Measurements from ENCODE around the gene PER2.

PER2 gene

DNA sequence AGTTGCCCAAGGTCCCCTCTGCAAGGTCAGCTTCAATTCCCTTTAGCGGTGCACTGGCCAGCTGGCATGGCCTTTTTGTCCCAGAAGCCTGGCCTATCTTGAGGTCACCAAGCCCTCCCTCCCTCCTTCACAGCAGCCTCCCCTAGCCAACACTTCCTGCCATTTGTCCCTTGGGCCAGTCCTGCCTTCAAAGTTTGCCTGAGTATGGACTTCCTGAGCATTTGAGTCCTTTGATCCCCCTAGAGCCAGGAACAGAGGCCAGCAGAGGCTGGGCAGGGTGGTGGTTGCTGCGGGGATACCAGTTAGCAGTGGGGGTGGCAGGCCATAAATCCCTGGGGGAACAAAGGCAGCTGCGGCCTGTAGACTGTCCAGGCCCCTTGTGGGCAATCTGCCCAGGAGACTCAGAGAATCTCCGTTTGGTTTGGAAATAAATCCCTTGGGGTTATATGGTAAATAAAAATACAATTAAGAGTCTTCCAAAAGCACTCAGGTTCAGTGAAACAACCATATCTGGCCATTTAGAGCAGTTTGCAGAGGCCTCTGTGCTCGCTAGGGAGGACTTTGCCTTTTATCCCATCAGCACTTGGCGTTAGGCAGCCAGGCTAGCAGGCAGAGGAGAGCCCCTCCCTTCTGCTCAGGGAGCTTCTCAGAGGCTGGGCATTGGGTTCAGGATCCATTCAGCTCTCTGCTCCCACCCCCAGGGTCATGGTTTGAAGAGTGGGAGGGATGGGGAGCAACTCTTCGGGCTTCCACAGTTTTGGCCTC is 45.5 kb downstream of the PER2 start:
- DNase-seq: no peak

- DNase-seq: no peak
These were observed 46.4 kb downstream of the PER2 start for GRCh38 chr2:238241970-238242369.

DNA sequence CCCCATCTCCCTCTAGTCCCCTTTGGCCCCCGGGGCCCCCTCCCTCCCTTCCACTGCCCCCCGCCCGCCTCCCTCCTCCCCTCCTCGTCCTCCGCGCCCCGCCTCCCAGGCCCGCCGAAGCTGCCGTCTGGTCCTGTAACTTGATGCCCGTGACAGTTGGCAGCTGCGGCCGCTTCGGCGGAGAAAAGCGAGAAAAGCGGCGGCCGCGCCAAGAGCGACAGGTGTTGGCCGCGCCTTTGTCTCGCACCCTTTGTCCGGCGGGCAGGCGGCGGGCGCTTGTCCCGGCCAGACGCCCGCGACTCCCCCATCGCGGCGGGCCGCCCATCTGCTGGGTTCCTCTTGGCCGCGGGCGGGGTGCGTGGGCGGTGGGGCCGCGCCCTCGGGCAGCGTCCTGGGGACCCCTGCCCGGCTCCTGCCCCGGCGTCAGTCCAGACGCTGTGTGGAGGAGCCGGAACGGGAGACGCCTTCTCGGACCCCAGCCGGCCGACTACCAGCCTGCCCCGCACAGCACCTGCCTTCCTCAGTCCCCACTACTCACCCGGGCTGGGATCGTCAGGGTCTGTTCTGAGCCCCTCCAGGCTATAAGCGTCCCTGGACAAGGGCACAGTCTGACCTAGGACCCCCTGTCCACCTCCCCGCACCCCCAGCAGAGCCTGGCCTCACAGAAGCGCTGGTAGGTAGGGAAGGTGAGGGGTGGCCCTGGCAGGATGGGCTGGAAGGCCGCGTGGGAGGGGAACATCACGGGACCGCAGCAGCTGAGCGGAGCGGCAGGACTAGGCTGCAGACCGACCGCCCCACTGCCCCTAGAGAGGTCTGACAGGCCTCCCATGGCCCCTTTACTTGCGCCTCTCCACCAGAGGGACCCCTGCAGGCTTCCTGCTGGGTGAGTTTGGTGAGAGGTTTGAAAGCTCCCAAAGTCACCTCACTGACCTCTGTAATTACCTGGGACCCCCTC is 47.4 kb downstream of the PER2 start:
- DNase-seq: no peak

GRCh38 chr2:238239863-238240756 is 48.3 kb downstream of the PER2 start, which contains the start of gene HES6:
HES6 (minus strand) TSS chr2:238240038; CDS start chr2:238239905, 133 bp downstream.
- no peak for DNase-seq

DNA sequence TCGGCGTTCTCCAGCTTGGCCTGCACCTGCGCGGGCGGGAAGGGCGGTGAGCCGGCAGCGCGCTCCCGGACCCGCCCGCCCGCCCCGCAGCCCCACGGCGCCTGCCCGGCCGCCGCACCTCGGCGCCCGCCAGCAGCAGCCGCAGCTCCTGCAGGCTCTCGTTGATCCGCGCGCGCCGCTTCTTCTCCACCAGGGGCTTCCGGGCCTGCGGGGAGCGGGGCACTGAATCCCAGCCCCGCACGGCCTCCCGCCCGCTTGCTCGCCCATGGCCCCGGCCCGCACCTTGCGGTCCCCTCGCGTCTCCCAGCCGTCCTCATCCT is 48.9 kb downstream of the PER2 start:
- DNase-seq: no peak

- DNase-seq: no peak
These were observed 49.5 kb downstream of the PER2 start for GRCh38 chr2:238238766-238239542.

DNA sequence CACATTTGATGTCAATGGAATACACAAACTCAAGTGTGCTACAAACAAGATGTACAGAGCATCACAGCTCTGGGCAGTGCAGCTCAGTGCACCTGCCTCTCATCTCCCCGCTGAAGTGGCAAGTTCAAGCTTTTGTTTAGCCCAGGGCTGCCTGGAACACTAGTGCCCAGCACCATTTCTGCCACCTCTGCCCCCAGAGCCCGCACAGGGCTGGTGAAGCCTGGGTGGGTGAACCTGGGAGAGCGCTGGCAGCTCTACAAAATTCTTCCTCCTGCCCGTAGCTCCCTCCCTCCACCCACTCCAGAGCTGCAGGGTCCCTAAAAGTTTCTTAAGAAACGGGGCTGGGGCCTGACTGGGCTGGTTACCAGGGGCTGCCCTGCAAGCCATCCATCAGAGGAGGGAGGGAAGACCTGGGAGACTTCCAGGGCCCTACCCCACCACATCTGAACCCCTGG is 50.1 kb downstream of the PER2 start:
- DNase-seq: no peak

- no peak for DNase-seq
These were observed 50.8 kb downstream of the PER2 start for GRCh38 chr2:238237431-238238135.

DNA sequence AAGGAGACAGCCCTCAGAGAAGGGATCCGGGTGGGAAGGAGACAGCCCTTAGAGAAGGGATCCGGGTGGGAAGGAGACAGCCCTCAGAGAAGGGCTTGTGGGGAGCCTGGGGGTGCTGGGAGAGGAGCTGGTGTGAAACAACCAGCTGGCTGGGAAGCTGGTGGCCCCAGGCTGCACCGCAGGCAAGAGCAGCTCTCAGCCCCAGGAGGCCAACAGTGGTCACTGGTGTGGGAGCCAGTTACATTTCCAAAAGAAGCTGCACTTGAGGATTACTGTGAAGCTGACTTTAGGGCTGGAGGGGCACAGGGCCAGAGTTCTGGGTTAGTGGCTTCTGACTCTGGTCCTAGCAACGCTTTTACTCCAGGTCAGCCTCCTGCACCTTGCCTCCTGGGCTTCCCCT is 51.8 kb downstream of the PER2 start:
- no peak for DNase-seq

DNA sequence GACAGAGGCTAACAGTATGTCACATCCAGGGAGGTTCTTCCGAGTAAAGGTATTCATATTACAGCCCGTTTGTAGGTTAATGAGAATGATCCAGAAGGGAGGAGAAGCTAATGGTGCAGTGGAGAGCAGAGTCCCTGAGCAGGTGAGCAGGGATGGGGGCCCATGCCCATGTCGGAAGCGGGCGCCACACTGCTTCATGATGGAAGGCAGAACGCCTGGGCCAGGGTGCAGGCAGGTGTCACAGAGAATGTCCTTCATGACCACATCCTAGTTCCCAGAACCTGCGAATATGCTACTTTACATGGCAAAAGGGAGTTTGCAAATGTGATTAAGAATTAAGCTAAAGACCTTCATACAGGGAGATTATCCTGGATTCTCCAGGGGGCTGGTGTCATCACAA is 52.6 kb downstream of the PER2 start:
- no peak for DNase-seq

- DNase-seq: no peak
These were observed 53.1 kb downstream of the PER2 start for GRCh38 chr2:238235331-238235732.

- DNase-seq: no peak
These were observed 54.8 kb downstream of the PER2 start for GRCh38 chr2:238233625-238234024.

GRCh38 chr2:238231809-238232208 is 56.6 kb downstream of the PER2 start:
- no peak for DNase-seq

DNA sequence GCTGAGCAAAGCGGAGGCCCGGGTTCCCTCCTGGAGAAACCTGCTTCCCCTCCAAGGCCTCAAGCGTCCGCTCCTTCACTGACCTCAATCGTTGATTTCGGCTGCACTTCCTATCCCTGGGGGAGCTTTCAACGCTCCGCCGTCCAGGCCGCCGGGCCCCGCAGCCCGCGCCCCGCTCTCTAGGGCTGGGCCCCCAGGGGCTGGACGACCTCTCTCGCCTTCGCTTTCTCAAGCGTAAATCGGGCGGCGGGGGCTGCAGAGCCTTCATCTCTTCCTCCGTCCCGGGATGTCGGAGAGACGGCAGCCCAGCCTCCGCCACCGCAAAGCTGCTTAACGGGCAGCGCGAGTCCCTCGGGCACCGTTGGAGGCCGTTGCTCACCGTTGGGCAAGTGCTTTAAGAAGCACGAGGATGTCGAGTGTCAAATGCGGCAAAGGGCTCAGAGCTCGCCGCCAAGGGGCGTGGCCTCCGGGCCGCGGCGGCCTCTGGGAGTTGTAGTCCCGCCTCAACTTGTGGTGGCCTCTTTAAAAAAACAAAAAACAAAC is 57.1 kb downstream of the PER2 start:
- DNase-seq: no peak

- DNase-seq: no peak
These were observed 57.7 kb downstream of the PER2 start for GRCh38 chr2:238230699-238231098.

- DNase-seq: no peak
These were observed 59.7 kb downstream of the PER2 start for GRCh38 chr2:238228700-238229099.

- no peak for DNase-seq
These were observed 60.8 kb downstream of the PER2 start for GRCh38 chr2:238227587-238228032.

DNA sequence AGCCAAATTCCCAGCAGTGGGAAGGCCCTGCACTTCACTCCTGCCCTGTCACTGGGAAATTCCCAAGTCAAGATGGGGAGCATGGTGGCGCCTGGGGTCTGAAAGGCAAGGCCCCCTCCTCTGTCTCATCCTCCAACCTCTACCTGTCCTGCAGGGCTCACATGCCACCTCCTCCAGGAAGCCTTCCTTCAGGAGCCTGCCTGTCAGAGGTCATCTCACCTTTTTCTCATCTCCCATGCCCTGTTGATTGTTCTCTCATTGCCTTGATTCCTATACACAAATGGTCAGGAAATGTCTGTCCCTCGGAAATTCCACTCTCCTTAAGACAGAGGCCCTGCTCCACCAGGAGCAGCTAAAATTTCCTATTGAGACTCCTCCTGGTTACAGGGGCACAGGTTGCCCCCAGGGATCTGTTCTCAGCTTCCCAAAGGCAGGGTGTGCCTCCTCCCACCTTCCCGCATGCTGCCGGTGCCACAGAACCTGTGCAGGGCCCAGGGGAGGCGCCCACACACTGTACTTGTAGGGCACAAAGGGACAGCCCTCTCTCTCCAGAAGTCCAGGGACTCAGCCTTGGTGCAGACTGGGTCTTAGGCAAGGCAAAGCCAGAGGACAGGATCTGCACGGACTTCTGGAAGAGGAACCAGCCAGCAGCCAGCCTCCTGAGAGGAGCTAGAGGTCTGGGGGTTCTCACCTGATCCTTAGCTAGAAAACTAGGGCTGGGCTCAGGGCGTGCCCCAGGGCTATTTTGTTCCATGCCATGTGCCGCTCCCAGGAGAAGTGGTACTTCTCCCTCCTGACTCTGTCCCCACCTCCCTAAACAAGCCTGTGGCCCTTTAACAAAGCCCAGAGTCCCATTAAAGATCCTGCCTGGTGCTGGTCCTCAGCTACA is 61.5 kb downstream of the PER2 start:
- DNase-seq: no peak

DNA sequence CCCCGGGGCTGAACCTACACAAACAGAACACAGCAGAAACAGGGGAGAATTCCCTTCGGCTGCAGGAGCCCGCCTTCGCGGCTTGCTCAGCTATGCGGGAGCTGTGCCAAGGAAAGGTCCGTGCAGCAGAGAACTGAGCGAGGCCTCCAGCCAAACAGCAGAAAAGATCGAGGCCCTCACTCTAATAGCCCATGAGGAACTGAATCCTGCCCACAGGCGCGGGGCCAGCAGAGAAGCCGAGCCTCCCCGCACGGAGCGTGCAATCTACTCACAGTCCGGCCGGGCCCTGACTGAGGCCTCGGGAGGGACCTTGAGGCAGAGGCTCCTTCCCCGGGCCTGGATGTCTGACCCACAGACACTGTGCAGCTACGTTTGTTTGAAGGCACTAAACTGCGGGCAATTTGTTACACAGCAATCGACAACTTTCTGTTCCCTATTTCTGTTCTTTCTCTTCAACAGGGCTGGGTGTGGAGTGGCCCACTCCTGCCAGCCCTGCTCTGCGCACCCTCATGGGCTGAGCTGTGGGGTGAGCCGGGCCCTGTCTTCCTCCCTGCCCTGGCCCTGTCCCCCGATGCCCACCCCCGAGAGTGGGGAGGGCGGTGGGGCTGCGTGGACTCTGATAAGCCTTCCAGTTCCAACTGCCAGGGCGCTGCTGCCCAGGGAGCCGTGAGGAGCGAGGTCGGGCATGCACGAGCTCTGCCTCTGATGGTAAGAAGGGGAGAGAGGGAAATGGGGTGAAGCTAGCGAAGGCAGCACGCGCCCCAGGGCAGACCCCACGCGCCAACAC is 62.3 kb downstream of the PER2 start:
- no peak for DNase-seq
